ENCODE results near the gene RBM8A. TPM values are rescaled to one million over a fixed set of nuclear protein-coding genes. Genes with fewer than 3 reads are reported as not detected.

Gene RBM8A
- total and polyA plus RNA-seq, 2 donors (not counting 1 experiment from before 2014, with no cell fraction given), result 137 to 169 TPM

- H2AFZ ChIP-seq (ENCODE audit: insufficient read depth, low read depth, low read length, poor library complexity, severe bottlenecking), result peak overlapping the region; percentile 73
- H3K4me1 ChIP-seq (ENCODE audit: control insufficient read depth in 2 of 2, insufficient read depth in 2 of 2, low read length in 2 of 2), result peaks cover 25 to 37% of the 10 kb centered on the region in 2 donors
- peak overlapping the region; percentile 71 to 95 (median 83) for H3K4me3 ChIP-seq (ENCODE audit: control extremely low read depth in 1 of 5, extremely low read depth in 1 of 5, insufficient read depth in 1 of 5, low read depth in 2 of 5, low read length in 4 of 5)
- peak overlapping the region; percentile 78 for H3K4me3 Mint-ChIP-seq
- DNase-seq (peak; percentile 27), ATAC-seq (ENCODE audit: low read depth) (no peak)
- H3K4me2 ChIP-seq (replicated peaks; ENCODE audit: low read depth, low read length, poor library complexity, severe bottlenecking), result peak overlapping the region; percentile 77
- H3K27ac ChIP-seq (ENCODE audit: low read length in 2 of 2), result peak overlapping the region; percentile 96 to 99
- 43% methylated on average over 11 of the region's 20 CpGs for WGBS (ENCODE audit: insufficient coverage)
- H3K27ac Mint-ChIP-seq, result peak overlapping the region; percentile 81
- H3K4me1 Mint-ChIP-seq, result peaks cover 19% of the 10 kb centered on the region
- H3K27me3 ChIP-seq (replicated peaks in 1 of 4; ENCODE audit: control extremely low read depth in 1 of 4, control insufficient read depth in 3 of 4, insufficient read depth in 4 of 4, low read length in 3 of 4), result no peaks in the 10 kb centered on the region
- peaks cover 18% of the 10 kb centered on the region for H3K79me2 ChIP-seq (ENCODE audit: control insufficient read depth, insufficient read depth, low read length)
- no peaks in the 10 kb centered on the region for H3K9me3 Mint-ChIP-seq (ENCODE audit: insufficient read depth)
- peak overlapping the region; percentile 98 for H3K9ac ChIP-seq (ENCODE audit: low read length)
- POLR2A ChIA-PET, result interaction anchor here (0.7 to 3.5 kb wide), 16 partner anchors 9 to 109 kb away, joined by 3 to 43 read pairs (median 8); partner anchors contain the start of genes ANKRD34A, LIX1L, NUDT17 and PEX11B
- intact Hi-C loops (cut with micrococcal nuclease), result loop anchor here (1.0 to 2.0 kb wide), 6 partner anchors 10 to 109 kb away; partner anchors contain the start of genes ANKRD34A, LIX1L, PEX11B and PIAS3
- no peaks in the 10 kb centered on the region for H3K9me3 ChIP-seq (ENCODE audit: control extremely low read depth in 1 of 3, control insufficient read depth in 2 of 3, insufficient read depth in 1 of 3, low read length in 2 of 3)
- H3K36me3 ChIP-seq (replicated peaks in 1 of 2; ENCODE audit: control extremely low read depth in 1 of 2, control insufficient read depth in 1 of 2, extremely low read depth in 1 of 2, insufficient read depth in 2 of 2, low read length in 1 of 2), result peaks cover 3 to 14% of the 10 kb centered on the region in 2 experiments
- no peaks in the 10 kb centered on the region for H3K27me3 Mint-ChIP-seq
- no peaks in the 10 kb centered on the region for H4K20me1 ChIP-seq (ENCODE audit: control insufficient read depth, insufficient read depth, low read length, poor library complexity, severe bottlenecking)
- CTCF ChIA-PET, result interaction anchor here (0.8 to 3.6 kb wide), 22 partner anchors 9 to 110 kb away, joined by 3 to 30 read pairs (median 6); partner anchors contain the start of genes ANKRD34A, LIX1L, NUDT17 and PEX11B
- TF ChIP-seq CTCF (IDR thresholded peaks at IDR 0.05) (no peak), EZH2 (IDR thresholded peaks at IDR 0.05; ENCODE audit: borderline replicate concordance, insufficient read depth, low read depth, low read length, poor library complexity, severe bottlenecking) (no peak)
Measured at GRCh38 chr1:145927916-145928643, 796 bp upstream of the RBM8A start.
